ENCODE measurements around the gene TMEM179. TPM values are rescaled to one million over a fixed set of nuclear protein-coding genes. Genes with fewer than 3 reads are reported as not detected.
"Not testable (repeated sequence)": the region's sequence is repeated elsewhere in the genome, so short reads cannot be mapped to it uniquely, and the experiment has no call there.

The TMEM179 gene
- total and polyA plus RNA-seq, 7 experiments from 2014 or later: 0.15 TPM; not detected in 6

DNA sequence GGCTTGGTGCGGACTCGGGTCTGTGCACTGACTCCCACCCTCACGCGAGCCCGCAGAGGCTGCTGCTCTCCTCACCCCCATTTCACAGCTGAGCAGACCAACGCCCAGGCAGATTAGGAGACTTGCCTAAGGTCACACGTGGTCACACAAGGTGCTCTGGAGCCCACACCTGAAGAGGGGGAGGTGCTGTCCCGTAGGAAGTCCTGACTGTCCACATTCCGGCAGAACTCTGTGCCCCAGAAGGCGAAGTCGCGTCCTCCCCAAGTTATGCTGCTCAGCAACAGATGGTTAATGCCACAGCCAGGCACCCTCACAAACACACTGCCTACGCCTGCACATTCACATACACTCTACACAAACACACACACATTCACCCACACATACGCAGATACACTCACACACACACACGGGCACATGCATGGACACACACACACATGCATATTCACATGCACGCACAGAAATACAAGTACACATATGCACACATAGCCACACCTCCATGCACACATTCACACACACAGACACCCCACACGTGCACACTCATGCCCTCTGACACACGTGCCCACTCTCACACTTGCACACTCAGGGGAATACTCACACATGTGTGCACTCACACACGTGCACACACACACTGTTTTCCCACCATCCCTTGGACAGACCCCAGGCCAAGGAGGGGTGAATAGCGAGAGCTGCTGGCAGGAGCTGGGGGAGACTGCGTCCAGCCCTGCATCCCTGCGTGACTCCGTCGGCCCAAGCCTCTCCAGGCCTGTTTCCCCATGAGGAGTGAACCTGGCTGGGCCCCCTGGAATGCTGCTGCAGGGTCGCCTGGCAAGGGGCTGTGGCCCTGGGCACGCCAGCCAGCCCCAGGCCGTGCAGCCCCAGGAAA is 20.9 kb downstream of the TMEM179 start:
- Mint-ChIP-seq H3K4me3 (no peak overlapping the region), H3K36me3 (no peaks in the 10 kb centered on the region), H3K9me3 (no peaks in the 10 kb centered on the region), H3K4me1 (no peaks in the 10 kb centered on the region), H3K27me3 (peaks cover 0 to 11% (median 4%) of the 10 kb centered on the region in 5 donors), H3K27ac (no peak overlapping the region)
- Histone ChIP-seq H3K4me3 (ENCODE audit: low read length) (no peak overlapping the region), H3K36me3 (ENCODE audit: control insufficient read depth in 2 of 3, insufficient read depth in 3 of 3, low read length in 3 of 3) (no peaks in the 10 kb centered on the region), H3K4me1 (ENCODE audit: control insufficient read depth in 2 of 2, insufficient read depth in 2 of 2, low read length in 2 of 2) (no peaks in the 10 kb centered on the region), H3K27ac (ENCODE audit: low read depth, low read length) (no peak overlapping the region), H3K9me3 (ENCODE audit: control insufficient read depth in 2 of 3, low read length in 3 of 3) (no peaks in the 10 kb centered on the region), H3K27me3 (ENCODE audit: control insufficient read depth in 2 of 2, insufficient read depth in 2 of 2, low read length in 2 of 2) (no peaks in the 10 kb centered on the region)
- POLR2A ChIA-PET: no interaction called here
- intact Hi-C loops (cut with micrococcal nuclease): no loop called here
- ATAC-seq (no peak), DNase-seq (no peak)
- CTCF ChIA-PET: no interaction called here

DNA sequence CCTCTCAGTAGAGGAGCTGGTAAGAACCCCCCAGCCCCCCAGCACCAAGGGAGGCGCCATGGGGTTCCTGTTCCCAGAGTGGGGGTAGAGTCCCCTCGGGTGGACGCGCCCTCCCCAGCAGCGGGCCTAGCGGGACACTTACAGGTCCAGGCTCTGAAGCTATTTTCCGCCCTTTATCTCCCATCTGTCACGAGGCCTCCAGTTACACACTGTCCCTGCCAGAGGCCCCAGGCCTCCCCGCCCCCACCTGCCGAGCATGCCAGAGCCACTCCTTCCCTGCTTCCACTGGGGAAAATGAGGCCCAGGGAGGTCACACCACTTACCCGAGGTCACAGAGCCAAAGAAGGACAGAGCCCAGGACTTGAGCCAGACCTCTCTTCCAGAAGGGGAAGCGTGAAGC is 21.9 kb downstream of the TMEM179 start:
- Mint-ChIP-seq H3K36me3 (no peaks in the 10 kb centered on the region), H3K9me3 (no peaks in the 10 kb centered on the region), H3K27ac (no peak overlapping the region), H3K4me3 (no peak overlapping the region), H3K27me3 (peaks cover 0 to 11% (median 4%) of the 10 kb centered on the region in 5 donors), H3K4me1 (no peaks in the 10 kb centered on the region)
- no peaks in the 10 kb centered on the region for H3K27me3 ChIP-seq (ENCODE audit: control insufficient read depth in 2 of 2, insufficient read depth in 2 of 2, low read length in 2 of 2)
- DNase-seq (no peak), ATAC-seq (no peak)
- CTCF ChIA-PET: no interaction called here
- no peaks in the 10 kb centered on the region for H3K4me1 ChIP-seq (ENCODE audit: control insufficient read depth in 2 of 2, insufficient read depth in 2 of 2, low read length in 2 of 2)
- no peaks in the 10 kb centered on the region for H3K9me3 ChIP-seq (ENCODE audit: control insufficient read depth in 2 of 3, low read length in 3 of 3)
- no peaks in the 10 kb centered on the region for H3K36me3 ChIP-seq (ENCODE audit: control insufficient read depth in 2 of 3, insufficient read depth in 3 of 3, low read length in 3 of 3)
- H3K4me3 ChIP-seq (ENCODE audit: low read length): no peak overlapping the region
- POLR2A ChIA-PET: no interaction called here
- intact Hi-C loops (cut with micrococcal nuclease): no loop called here
- no peak overlapping the region for H3K27ac ChIP-seq (ENCODE audit: low read depth, low read length)

DNA sequence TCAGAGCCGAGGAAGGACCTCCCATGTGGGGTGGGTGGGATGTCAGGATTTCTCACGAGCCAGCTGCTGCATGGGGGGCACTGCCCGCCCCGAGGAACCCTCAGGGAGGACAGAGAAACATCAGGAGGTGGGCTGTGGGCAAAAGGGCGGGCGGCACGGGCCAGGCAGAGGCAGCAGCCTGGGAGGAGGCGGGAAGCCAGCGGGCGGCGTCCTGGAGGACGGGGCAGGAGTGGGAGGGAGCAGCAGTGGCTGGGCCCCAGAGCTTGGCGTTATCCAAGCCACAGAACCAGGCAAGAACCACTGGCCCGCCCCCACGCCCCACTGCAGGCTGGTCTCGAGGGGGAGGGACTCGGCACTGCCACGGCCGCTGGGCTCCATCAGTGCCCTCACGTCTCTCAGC is 22.6 kb downstream of the TMEM179 start:
- H3K9me3 ChIP-seq (ENCODE audit: control insufficient read depth in 2 of 3, low read length in 3 of 3): no peaks in the 10 kb centered on the region
- no peak for DNase-seq
- Mint-ChIP-seq H3K4me3 (no peak overlapping the region), H3K27ac (no peak overlapping the region), H3K4me1 (no peaks in the 10 kb centered on the region), H3K27me3 (peaks cover 0 to 11% (median 4%) of the 10 kb centered on the region in 5 donors), H3K9me3 (no peaks in the 10 kb centered on the region), H3K36me3 (no peaks in the 10 kb centered on the region)
- no peaks in the 10 kb centered on the region for H3K4me1 ChIP-seq (ENCODE audit: control insufficient read depth in 2 of 2, insufficient read depth in 2 of 2, low read length in 2 of 2)
- CTCF ChIA-PET: no interaction called here
- H3K27ac ChIP-seq (ENCODE audit: low read depth, low read length): no peak overlapping the region
- POLR2A ChIA-PET: no interaction called here
- intact Hi-C loops (cut with micrococcal nuclease): no loop called here
- H3K27me3 ChIP-seq (ENCODE audit: control insufficient read depth in 2 of 2, insufficient read depth in 2 of 2, low read length in 2 of 2): no peaks in the 10 kb centered on the region
- no peak for ATAC-seq
- no peak overlapping the region for H3K4me3 ChIP-seq (ENCODE audit: low read length)
- H3K36me3 ChIP-seq (ENCODE audit: control insufficient read depth in 2 of 3, insufficient read depth in 3 of 3, low read length in 3 of 3): no peaks in the 10 kb centered on the region

DNA sequence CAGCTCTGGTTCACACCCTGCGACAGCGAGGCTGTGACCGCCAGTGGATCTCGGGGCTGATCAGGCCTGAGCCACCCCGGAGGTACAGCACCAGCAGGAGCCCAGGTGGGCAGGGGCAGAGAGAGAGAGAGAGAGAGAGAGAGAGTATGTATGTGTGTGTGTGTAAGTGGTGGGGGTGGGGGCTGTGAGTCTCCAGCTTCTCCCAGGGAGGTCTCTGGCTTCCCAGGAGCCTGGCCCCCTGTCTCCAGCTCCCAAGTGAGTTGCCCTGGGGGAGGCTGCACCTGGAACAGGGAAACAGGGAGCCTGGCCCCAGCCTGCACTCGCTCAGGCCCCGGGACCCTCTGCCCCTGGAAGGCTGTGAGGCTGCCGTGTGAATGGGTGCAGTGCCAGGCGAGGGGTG is 23.1 kb downstream of the TMEM179 start:
- Histone ChIP-seq H3K27ac (ENCODE audit: low read depth, low read length) (no peak overlapping the region), H3K4me1 (ENCODE audit: control insufficient read depth in 2 of 2, insufficient read depth in 2 of 2, low read length in 2 of 2) (no peaks in the 10 kb centered on the region), H3K27me3 (ENCODE audit: control insufficient read depth in 2 of 2, insufficient read depth in 2 of 2, low read length in 2 of 2) (no peaks in the 10 kb centered on the region), H3K36me3 (ENCODE audit: control insufficient read depth in 2 of 3, insufficient read depth in 3 of 3, low read length in 3 of 3) (no peaks in the 10 kb centered on the region), H3K9me3 (ENCODE audit: control insufficient read depth in 2 of 3, low read length in 3 of 3) (no peaks in the 10 kb centered on the region), H3K4me3 (ENCODE audit: low read length) (no peak overlapping the region)
- intact Hi-C loops (cut with micrococcal nuclease): no loop called here
- H3K27ac Mint-ChIP-seq: no peak overlapping the region
- H3K27me3 Mint-ChIP-seq: peaks cover 0 to 10% (median 4%) of the 10 kb centered on the region in 5 donors
- H3K36me3 Mint-ChIP-seq: no peaks in the 10 kb centered on the region
- DNase-seq (no peak), ATAC-seq (no peak)
- H3K4me1 Mint-ChIP-seq: no peaks in the 10 kb centered on the region
- ChIA-PET POLR2A (no interaction called here), CTCF (no interaction called here)
- H3K9me3 Mint-ChIP-seq: no peaks in the 10 kb centered on the region
- H3K4me3 Mint-ChIP-seq: no peak overlapping the region

DNA sequence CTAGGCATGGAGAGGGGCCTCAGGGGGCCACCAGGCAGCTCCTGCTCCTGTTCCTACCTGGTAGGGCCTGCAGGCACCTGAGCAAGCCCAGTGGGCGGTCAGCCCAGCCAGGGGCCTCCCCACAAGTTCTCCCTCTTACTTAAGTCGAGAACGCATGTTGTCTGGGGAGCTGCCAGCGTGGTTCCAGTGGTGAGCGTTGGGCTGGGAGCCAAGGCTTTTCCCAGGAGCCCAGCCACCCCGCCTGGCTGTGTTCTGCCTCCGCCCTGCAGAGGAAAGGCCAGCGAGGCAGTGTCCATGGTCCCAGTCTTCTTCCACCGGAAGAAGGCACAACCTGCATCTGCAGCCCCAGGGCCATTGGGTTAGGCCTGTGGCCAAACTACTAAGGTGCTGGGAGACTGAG is 23.6 kb downstream of the TMEM179 start:
- Histone ChIP-seq H3K9me3 (ENCODE audit: control insufficient read depth in 2 of 3, low read length in 3 of 3) (no peaks in the 10 kb centered on the region), H3K27ac (ENCODE audit: low read depth, low read length) (no peak overlapping the region), H3K4me3 (ENCODE audit: low read length) (no peak overlapping the region), H3K27me3 (ENCODE audit: control insufficient read depth in 2 of 2, insufficient read depth in 2 of 2, low read length in 2 of 2) (no peaks in the 10 kb centered on the region), H3K4me1 (ENCODE audit: control insufficient read depth in 2 of 2, insufficient read depth in 2 of 2, low read length in 2 of 2) (no peaks in the 10 kb centered on the region), H3K36me3 (ENCODE audit: control insufficient read depth in 2 of 3, insufficient read depth in 3 of 3, low read length in 3 of 3) (no peaks in the 10 kb centered on the region)
- POLR2A ChIA-PET: no interaction called here
- CTCF ChIA-PET: no interaction called here
- intact Hi-C loops (cut with micrococcal nuclease): no loop called here
- H3K27ac Mint-ChIP-seq: no peak overlapping the region
- H3K9me3 Mint-ChIP-seq: no peaks in the 10 kb centered on the region
- H3K36me3 Mint-ChIP-seq: no peaks in the 10 kb centered on the region
- DNase-seq: no peak
- H3K4me1 Mint-ChIP-seq: no peaks in the 10 kb centered on the region
- no peak for ATAC-seq
- no peak overlapping the region for H3K4me3 Mint-ChIP-seq
- peaks cover 0 to 5% (median 4%) of the 10 kb centered on the region in 5 donors for H3K27me3 Mint-ChIP-seq

DNA sequence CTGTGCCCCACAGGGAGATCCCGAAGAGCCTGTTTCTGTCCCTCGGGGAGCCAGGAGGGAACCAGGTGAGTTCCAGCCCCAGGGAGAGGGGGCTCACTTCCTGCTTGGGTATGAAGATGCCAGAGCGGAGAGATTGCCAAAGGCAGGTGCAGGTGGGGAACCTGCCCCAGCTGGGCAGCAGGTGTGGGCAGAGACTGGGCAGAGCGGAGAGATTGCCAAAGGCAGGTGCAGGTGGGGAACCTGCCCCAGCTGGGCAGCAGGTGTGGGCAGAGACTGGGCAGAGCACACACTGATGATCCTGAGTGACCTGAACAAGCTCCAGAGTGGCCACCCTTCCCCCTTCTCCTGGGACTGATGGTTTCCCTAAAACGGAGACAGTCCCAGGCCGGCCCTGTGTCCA is 24.6 kb downstream of the TMEM179 start:
- DNase-seq; H3K27me3 ChIP-seq (ENCODE audit: control insufficient read depth in 2 of 2, insufficient read depth in 2 of 2, low read length in 2 of 2); POLR2A ChIA-PET; H3K4me1 ChIP-seq (ENCODE audit: control insufficient read depth in 2 of 2, insufficient read depth in 2 of 2, low read length in 2 of 2); H3K27ac Mint-ChIP-seq; H3K4me3 ChIP-seq (ENCODE audit: low read length); H3K9me3 ChIP-seq (ENCODE audit: control insufficient read depth in 2 of 3, low read length in 3 of 3); H3K4me1 Mint-ChIP-seq; H3K4me3 Mint-ChIP-seq; intact Hi-C loops (cut with micrococcal nuclease); H3K27ac ChIP-seq (ENCODE audit: low read depth, low read length); H3K36me3 ChIP-seq (ENCODE audit: control insufficient read depth in 2 of 3, insufficient read depth in 3 of 3, low read length in 3 of 3); H3K27me3 Mint-ChIP-seq; H3K36me3 Mint-ChIP-seq; ATAC-seq; CTCF ChIA-PET; H3K9me3 Mint-ChIP-seq: not testable (repeated sequence)

DNA sequence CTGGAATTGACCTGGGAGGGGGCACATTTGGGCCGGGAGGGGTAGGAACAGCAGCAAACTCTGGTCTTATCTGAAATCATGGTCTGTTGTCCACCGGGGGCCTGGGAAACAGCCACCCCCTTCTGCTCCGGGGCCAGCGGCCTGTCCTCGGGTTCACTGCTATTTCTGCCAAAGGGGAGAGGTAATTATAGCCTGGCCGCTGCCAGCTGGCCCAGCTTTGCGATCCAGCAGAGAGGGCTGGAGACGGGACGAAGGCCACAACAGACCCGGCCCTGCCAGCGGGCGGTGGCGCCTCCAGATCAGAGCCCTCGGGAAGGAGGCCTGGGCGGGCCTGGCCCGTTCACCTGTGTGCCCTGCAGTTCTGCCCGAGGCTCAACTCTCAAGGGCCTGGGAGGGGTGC is 25.1 kb downstream of the TMEM179 start, which contains the start of gene C14orf180:
Gene C14orf180 (plus strand): TSS at position 258 of the 400 bp plus-strand sequence. CDS start 6,667 bp downstream, outside the sequence.
- H3K4me3 Mint-ChIP-seq: no peak within 1 kb of the TSS
- no peaks in the 10 kb centered on the region for H3K4me1 ChIP-seq (ENCODE audit: control insufficient read depth in 2 of 2, insufficient read depth in 2 of 2, low read length in 2 of 2)
- H3K27me3 Mint-ChIP-seq: peaks cover 0 to 5% (median 0%) of the 10 kb centered on the region in 5 donors
- H3K27ac ChIP-seq (ENCODE audit: low read depth, low read length): no peak within 1 kb of the TSS
- intact Hi-C loops (cut with micrococcal nuclease): no loop called here
- no peaks in the 10 kb centered on the region for H3K9me3 ChIP-seq (ENCODE audit: control insufficient read depth in 2 of 3, low read length in 3 of 3)
- no peak within 1 kb of the TSS for H3K4me3 ChIP-seq (ENCODE audit: low read length)
- no peaks in the 10 kb centered on the region for H3K36me3 Mint-ChIP-seq
- H3K27me3 ChIP-seq (ENCODE audit: control insufficient read depth in 2 of 2, insufficient read depth in 2 of 2, low read length in 2 of 2): no peaks in the 10 kb centered on the region
- ChIA-PET POLR2A (no interaction called here), CTCF (no interaction called here)
- H3K9me3 Mint-ChIP-seq: no peaks in the 10 kb centered on the region
- DNase-seq: no peak
- H3K36me3 ChIP-seq (ENCODE audit: control insufficient read depth in 2 of 3, insufficient read depth in 3 of 3, low read length in 3 of 3): no peaks in the 10 kb centered on the region
- H3K4me1 Mint-ChIP-seq: no peaks in the 10 kb centered on the region
- ATAC-seq: no peak
- H3K27ac Mint-ChIP-seq: no peak within 1 kb of the TSS

All from naive thymus-derived CD4-positive, alpha-beta T cell (primary cell).